Right renal pelvis (tissue), 4 donors: ENCODE results near the gene NEUROG3. TPM values are rescaled to one million over a fixed set of nuclear protein-coding genes. Genes with fewer than 3 reads are reported as not detected.

Source experiments
- DNase-seq, 4 donors: peaks; one replicate each; pipeline ENCODE4 v3.0.0-alpha.2; 2013; ENCODE audit warnings: low read depth in 4 of 4, low spot score in 3 of 4, missing footprints in 1 of 4
- polyA plus RNA-seq, 4 donors: library from polyadenylated mRNA; unstranded; fragments of 120-200 nt; gene quantifications; one replicate each; pipeline ENCODE4 v1.2.1, GENCODE V29; 2013; ENCODE audit not compliant: insufficient read length in 4 of 4

The NEUROG3 gene
- not detected for polyA plus RNA-seq

GRCh38 chr10:69573056-69573806 is at the start of gene NEUROG3:
Gene NEUROG3, minus strand, starts transcription at chr10:69573422. Its CDS starts 379 bp downstream, at chr10:69573043.
- DNase-seq, result no peak

- DNase-seq, result no peak
Observed at GRCh38 chr10:69620625-69621024, 47.4 kb upstream of the NEUROG3 start.

- no peak for DNase-seq
Observed at GRCh38 chr10:69619626-69620025, 46.4 kb upstream of the NEUROG3 start.

GRCh38 chr10:69618746-69619145 is 45.5 kb upstream of the NEUROG3 start:
- no peak for DNase-seq

- no peak for DNase-seq
Observed at GRCh38 chr10:69616358-69616757, 43.1 kb upstream of the NEUROG3 start.

GRCh38 chr10:69614130-69614529 is 40.9 kb upstream of the NEUROG3 start:
- no peak for DNase-seq

GRCh38 chr10:69612760-69613159 is 39.5 kb upstream of the NEUROG3 start:
- DNase-seq, result no peak

- DNase-seq, result no peak
Observed at GRCh38 chr10:69609077-69609476, 35.9 kb upstream of the NEUROG3 start.

GRCh38 chr10:69600761-69601330 is 27.6 kb upstream of the NEUROG3 start:
- DNase-seq, result no peak

- DNase-seq, result no peak
Observed at GRCh38 chr10:69588358-69588757, 15.1 kb upstream of the NEUROG3 start.

GRCh38 chr10:69584624-69585023 is 11.4 kb upstream of the NEUROG3 start:
- DNase-seq, result no peak

- no peak for DNase-seq
Observed at GRCh38 chr10:69583106-69583505, 9.9 kb upstream of the NEUROG3 start.

- DNase-seq, result no peak
Observed at GRCh38 chr10:69580435-69580834, 7.2 kb upstream of the NEUROG3 start.

- no peak for DNase-seq
Observed at GRCh38 chr10:69579464-69580060, 6.3 kb upstream of the NEUROG3 start.

GRCh38 chr10:69578508-69578991 is 5.3 kb upstream of the NEUROG3 start:
- no peak for DNase-seq

GRCh38 chr10:69577268-69578232 is 4.3 kb upstream of the NEUROG3 start:
- DNase-seq, result no peak

- no peak for DNase-seq
Observed at GRCh38 chr10:69576334-69577011, 3.3 kb upstream of the NEUROG3 start.

GRCh38 chr10:69575164-69575722 is 2.0 kb upstream of the NEUROG3 start:
- no peak for DNase-seq

GRCh38 chr10:69574571-69574978 is 1.4 kb upstream of the NEUROG3 start:
- DNase-seq, result no peak
